HFF-Myc (cell line): ENCODE data around the gene SF3B3.

Experiments used
- DNase-seq: peaks from one replicate; pipeline ENCODE4 v3.0.0-alpha.2; 2011; ENCODE audit warnings: low read depth; ENCODE audit errors: extremely low read depth
- H3K4me3 ChIP-seq: replicated peaks from 2 replicates; pipeline ENCODE4 v1.5.1; 2011; ENCODE audit warnings: low read depth, mild to moderate bottlenecking, control low read depth, low read length
- TF ChIP-seq, protein P1 (sequence below): IDR thresholded peaks from 2 replicates; pipeline ENCODE4 v1.5.1; 2012; ENCODE audit warnings: mild to moderate bottlenecking, low read depth, low read length, control low read depth; ENCODE audit errors: missing control alignments

The SF3B3 gene

GRCh38 chr16:70548936-70549335 is 25.3 kb downstream of the SF3B3 start:
- no peak for DNase-seq
- TF ChIP-seq, protein P1, sequence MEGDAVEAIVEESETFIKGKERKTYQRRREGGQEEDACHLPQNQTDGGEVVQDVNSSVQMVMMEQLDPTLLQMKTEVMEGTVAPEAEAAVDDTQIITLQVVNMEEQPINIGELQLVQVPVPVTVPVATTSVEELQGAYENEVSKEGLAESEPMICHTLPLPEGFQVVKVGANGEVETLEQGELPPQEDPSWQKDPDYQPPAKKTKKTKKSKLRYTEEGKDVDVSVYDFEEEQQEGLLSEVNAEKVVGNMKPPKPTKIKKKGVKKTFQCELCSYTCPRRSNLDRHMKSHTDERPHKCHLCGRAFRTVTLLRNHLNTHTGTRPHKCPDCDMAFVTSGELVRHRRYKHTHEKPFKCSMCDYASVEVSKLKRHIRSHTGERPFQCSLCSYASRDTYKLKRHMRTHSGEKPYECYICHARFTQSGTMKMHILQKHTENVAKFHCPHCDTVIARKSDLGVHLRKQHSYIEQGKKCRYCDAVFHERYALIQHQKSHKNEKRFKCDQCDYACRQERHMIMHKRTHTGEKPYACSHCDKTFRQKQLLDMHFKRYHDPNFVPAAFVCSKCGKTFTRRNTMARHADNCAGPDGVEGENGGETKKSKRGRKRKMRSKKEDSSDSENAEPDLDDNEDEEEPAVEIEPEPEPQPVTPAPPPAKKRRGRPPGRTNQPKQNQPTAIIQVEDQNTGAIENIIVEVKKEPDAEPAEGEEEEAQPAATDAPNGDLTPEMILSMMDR: no peak
- no peak overlapping the region for H3K4me3 ChIP-seq

GRCh38 chr16:70550082-70550481 is 26.5 kb downstream of the SF3B3 start:
- TF ChIP-seq, protein P1: no peak
- H3K4me3 ChIP-seq: no peak overlapping the region
- no peak for DNase-seq

DNA sequence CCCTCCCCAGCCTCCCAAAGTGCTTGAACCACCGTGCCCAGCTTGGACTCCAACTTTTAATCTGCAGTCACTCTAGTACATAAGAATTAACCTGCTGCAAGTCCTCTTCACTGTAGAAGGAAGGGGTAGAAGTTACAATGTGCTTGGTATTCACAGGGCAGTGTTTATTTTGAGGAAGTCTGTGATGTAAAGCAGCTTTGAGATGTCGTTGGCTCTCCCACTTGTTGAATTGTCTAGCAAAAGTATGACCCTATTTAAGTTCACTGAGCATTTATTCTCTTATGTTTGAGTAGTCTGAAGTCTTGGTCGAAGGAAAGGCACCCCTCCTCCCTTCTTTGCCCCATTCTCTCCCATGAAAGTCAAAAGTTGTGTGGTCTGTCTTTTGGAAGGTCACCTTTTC is 28.2 kb downstream of the SF3B3 start:
- DNase-seq: no peak
- H3K4me3 ChIP-seq: no peak overlapping the region
- TF ChIP-seq, protein P1: no peak

DNA sequence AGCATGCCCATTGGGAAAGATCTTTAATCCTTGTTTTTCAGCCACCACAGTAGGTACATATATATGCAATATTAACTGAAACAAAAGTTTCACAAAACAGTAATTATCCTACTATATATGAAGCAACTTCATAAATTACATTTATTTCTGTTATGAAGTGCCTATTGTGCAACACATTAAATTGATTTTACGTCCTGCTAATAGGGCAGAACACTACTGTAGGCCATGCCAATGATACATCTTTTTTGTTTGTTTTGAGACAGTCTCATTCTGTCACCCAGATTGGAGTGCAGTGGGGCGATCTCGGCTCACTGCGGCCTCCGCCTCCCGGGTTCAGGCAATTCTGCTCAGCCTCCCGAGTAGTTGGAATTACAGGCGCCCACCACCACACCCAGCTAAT is 29.1 kb downstream of the SF3B3 start:
- DNase-seq: no peak
- TF ChIP-seq, protein P1: no peak
- no peak overlapping the region for H3K4me3 ChIP-seq

DNA sequence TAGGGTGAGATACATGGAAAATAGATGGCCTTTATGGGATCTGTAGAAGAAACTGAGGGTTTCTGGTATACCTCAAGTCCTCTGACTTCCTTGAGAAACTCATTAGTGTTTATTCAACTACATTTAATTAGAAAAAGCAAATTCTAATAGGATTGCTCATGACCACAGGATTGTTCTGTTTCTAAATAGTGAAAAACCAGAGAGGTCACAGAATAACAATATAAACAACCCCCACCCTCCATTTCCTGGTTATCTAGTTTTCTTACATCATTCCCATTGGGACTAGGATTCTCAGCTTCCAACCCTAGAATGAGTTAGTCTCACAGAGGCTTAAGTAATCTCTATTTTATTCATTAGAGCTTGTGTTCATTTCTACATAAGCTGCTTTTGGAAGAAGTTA is 30.0 kb downstream of the SF3B3 start:
- TF ChIP-seq, protein P1: no peak
- no peak for DNase-seq
- no peak overlapping the region for H3K4me3 ChIP-seq

DNA sequence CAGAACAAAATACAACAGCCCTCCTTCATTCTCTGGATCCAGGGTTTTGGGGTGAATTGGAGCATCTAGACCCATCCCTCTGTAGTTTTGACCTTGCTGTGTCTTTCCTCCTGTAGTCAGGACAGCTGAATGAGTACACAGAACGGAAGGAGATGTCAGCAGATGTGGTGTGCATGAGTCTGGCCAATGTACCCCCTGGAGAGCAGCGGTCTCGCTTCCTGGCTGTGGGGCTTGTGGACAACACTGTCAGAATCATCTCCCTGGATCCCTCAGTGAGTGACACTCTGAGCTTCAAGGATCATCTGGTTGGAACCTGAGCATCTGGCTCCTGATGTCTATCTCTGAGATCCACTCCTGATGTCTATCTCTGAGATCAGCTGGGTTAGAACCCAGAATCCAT is 32.4 kb downstream of the SF3B3 start:
- H3K4me3 ChIP-seq: no peak overlapping the region
- TF ChIP-seq, protein P1: no peak
- no peak for DNase-seq

DNA sequence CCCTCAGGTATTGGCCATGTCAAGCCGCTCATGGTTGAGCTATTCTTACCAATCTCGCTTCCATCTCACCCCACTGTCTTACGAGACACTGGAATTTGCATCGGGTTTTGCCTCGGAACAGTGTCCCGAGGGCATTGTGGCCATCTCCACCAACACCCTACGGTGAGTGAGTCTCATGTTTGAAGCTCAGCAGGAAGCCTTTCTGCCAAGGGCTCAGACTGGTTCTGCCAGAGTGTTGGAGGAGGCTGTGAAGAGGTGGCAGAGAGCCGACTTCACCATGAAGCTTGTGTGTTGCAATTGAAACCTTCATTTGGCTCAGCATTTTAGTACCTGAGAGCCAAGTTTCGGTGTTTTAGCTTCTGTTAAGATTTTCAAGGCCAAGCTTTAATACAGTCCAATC is 38.0 kb downstream of the SF3B3 start:
- DNase-seq: no peak
- TF ChIP-seq, protein P1: no peak
- no peak overlapping the region for H3K4me3 ChIP-seq
